DND-41 (cell line): ENCODE measurements around the gene TBC1D22A.

Experiments
- ATAC-seq: fragments of 200-7000 bp; cut with Tn5 transposase; 3 replicates; pipeline ENCODE4 v1.9.1; 2021; ENCODE audit warnings: low read depth; ENCODE audit not compliant: insufficient read depth
- DNase-seq: peaks from one replicate; pipeline ENCODE4 v3.0.0-alpha.2; 2020
- H2AFZ ChIP-seq: 2 replicates; pipeline ENCODE4 v1.6.0; 2012; ENCODE audit warnings: low read depth, low read length
- H3K27ac ChIP-seq: 2 replicates; pipeline ENCODE4 v1.5.1; 2012; ENCODE audit warnings: low read length, inconsistent platforms
- H3K27me3 ChIP-seq: fragments of 200-600 bp; sonication (generic); 2 replicates; pipeline ENCODE4 v1.6.0; 2012; ENCODE audit warnings: low read length, mild to moderate bottlenecking, inconsistent platforms; ENCODE audit not compliant: insufficient read depth, poor library complexity
- H3K36me3 ChIP-seq: 2 replicates; pipeline ENCODE4 v1.5.1; 2012; ENCODE audit warnings: low read length, inconsistent platforms; ENCODE audit not compliant: insufficient read depth
- H3K4me1 ChIP-seq: 2 replicates; pipeline ENCODE4 v1.5.1; 2012; ENCODE audit warnings: mild to moderate bottlenecking, low read length; ENCODE audit not compliant: insufficient read depth
- H3K4me2 ChIP-seq: 2 replicates; pipeline ENCODE4 v1.6.0; 2012; ENCODE audit warnings: mild to moderate bottlenecking, moderate library complexity, low read length, inconsistent platforms; ENCODE audit not compliant: insufficient read depth
- H3K4me3 ChIP-seq, 2 experiments: fragments of 200-600 bp in 1 of 2; shearing (Covaris generic) in 1 of 2; 2 replicates each; pipeline ENCODE4 v1.5.1; 2012 to 2016; ENCODE audit warnings: inconsistent platforms in 2 of 2, low read length in 2 of 2, mild to moderate bottlenecking in 2 of 2, low read depth in 1 of 2, moderate library complexity in 1 of 2
- H3K79me2 ChIP-seq: 2 replicates; pipeline ENCODE4 v1.6.0; 2012; ENCODE audit warnings: low read length, inconsistent platforms; ENCODE audit not compliant: insufficient read depth
- H3K9ac ChIP-seq: 2 replicates; pipeline ENCODE4 v1.6.0; 2012; ENCODE audit warnings: low read depth, mild to moderate bottlenecking, inconsistent platforms, low read length, moderate library complexity
- H3K9me3 ChIP-seq: 2 replicates; pipeline ENCODE4 v1.5.1; 2012; ENCODE audit warnings: low read length, moderate library complexity, mild to moderate bottlenecking, inconsistent platforms; ENCODE audit not compliant: insufficient read depth, severe bottlenecking
- H4K20me1 ChIP-seq: 2 replicates; pipeline ENCODE4 v1.6.0; 2012; ENCODE audit warnings: low read length; ENCODE audit not compliant: insufficient read depth
- EZH2 ChIP-seq: IDR thresholded peaks from 3 replicates; pipeline ENCODE4 v1.6.1; 2012; ENCODE audit warnings: borderline replicate concordance, low read depth, mild to moderate bottlenecking, moderate library complexity, low read length, inconsistent platforms; ENCODE audit not compliant: severe bottlenecking
- TF ChIP-seq, protein P1 (sequence below): IDR thresholded peaks from 2 replicates; pipeline ENCODE4 v1.5.1; 2012; ENCODE audit warnings: borderline replicate concordance, low read length, moderate library complexity, mild to moderate bottlenecking; ENCODE audit not compliant: poor library complexity, severe bottlenecking; ENCODE audit errors: extremely low read depth

Gene TBC1D22A

DNA sequence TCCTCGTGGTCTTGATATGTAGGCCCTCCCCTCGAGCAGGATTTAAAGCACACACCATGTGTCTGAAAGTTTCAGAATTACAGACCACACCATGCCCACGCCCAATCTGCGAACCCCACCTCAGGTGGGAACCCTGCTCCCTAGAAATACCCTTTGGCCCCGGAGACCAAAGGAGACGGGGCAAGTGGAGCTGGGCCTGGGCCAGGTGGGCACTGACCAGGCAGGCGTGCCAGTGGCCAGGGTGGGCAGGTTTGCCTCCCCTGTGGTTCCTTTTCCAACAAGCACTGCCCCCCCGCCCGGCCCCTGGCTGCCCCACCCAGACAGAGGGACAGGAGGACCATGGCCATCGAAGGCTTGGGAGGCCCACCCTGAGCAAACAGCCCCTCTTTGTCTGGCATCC, 400.4 kb downstream of the TBC1D22A start:
- H3K4me1 ChIP-seq: peaks cover 9% of the 10 kb centered on the region; the same call in 1 of the 2 replicates
- no peak for DNase-seq
- H3K27ac ChIP-seq: no peak overlapping the region
- TF ChIP-seq, protein P1, sequence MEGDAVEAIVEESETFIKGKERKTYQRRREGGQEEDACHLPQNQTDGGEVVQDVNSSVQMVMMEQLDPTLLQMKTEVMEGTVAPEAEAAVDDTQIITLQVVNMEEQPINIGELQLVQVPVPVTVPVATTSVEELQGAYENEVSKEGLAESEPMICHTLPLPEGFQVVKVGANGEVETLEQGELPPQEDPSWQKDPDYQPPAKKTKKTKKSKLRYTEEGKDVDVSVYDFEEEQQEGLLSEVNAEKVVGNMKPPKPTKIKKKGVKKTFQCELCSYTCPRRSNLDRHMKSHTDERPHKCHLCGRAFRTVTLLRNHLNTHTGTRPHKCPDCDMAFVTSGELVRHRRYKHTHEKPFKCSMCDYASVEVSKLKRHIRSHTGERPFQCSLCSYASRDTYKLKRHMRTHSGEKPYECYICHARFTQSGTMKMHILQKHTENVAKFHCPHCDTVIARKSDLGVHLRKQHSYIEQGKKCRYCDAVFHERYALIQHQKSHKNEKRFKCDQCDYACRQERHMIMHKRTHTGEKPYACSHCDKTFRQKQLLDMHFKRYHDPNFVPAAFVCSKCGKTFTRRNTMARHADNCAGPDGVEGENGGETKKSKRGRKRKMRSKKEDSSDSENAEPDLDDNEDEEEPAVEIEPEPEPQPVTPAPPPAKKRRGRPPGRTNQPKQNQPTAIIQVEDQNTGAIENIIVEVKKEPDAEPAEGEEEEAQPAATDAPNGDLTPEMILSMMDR: no peak
- no peak for TF ChIP-seq EZH2
- no peak for ATAC-seq
- no peak overlapping the region for H3K9ac ChIP-seq
- peaks cover 4% of the 10 kb centered on the region for H3K9me3 ChIP-seq
- H3K4me3 ChIP-seq: no peak overlapping the region
- no peaks in the 10 kb centered on the region for H3K79me2 ChIP-seq
- no peak overlapping the region for H2AFZ ChIP-seq
- peaks cover 28% of the 10 kb centered on the region for H3K36me3 ChIP-seq
- no peak overlapping the region for H3K4me2 ChIP-seq
- H4K20me1 ChIP-seq: peaks cover 13% of the 10 kb centered on the region; the same call in 1 of the 2 replicates
- no peaks in the 10 kb centered on the region for H3K27me3 ChIP-seq

- peaks cover 4% of the 10 kb centered on the region for H3K9me3 ChIP-seq
- TF ChIP-seq, protein P1: no peak
- TF ChIP-seq EZH2: no peak
- H4K20me1 ChIP-seq: peaks cover 13% of the 10 kb centered on the region; the same call in 1 of the 2 replicates
- no peak overlapping the region for H3K4me2 ChIP-seq
- H3K36me3 ChIP-seq: peaks cover 25% of the 10 kb centered on the region
- ATAC-seq: no peak
- H3K9ac ChIP-seq: no peak overlapping the region
- H3K79me2 ChIP-seq: no peaks in the 10 kb centered on the region
- no peaks in the 10 kb centered on the region for H3K27me3 ChIP-seq
- H3K4me1 ChIP-seq: peaks cover 9% of the 10 kb centered on the region; the same call in 1 of the 2 replicates
- H2AFZ ChIP-seq: no peak overlapping the region
- no peak overlapping the region for H3K27ac ChIP-seq
- no peak for DNase-seq
- H3K4me3 ChIP-seq: no peak overlapping the region
Measured at GRCh38 chr22:47163481-47163855, 401.0 kb downstream of the TBC1D22A start.

- ATAC-seq: no peak
- peaks cover 8% of the 10 kb centered on the region; the same call in 1 of the 2 replicates for H4K20me1 ChIP-seq
- peaks cover 4% of the 10 kb centered on the region for H3K9me3 ChIP-seq
Measured at GRCh38 chr22:47163856-47164513, 401.5 kb downstream of the TBC1D22A start.

More at GRCh38 chr22:47163856-47164513, 401.5 kb downstream of the TBC1D22A start:
- H3K27ac ChIP-seq: no peak overlapping the region
- peaks cover 21% of the 10 kb centered on the region for H3K36me3 ChIP-seq
- no peak for DNase-seq
- H3K4me2 ChIP-seq: no peak overlapping the region
- no peak overlapping the region for H3K4me3 ChIP-seq
- H3K4me1 ChIP-seq: peaks cover 9% of the 10 kb centered on the region; the same call in 1 of the 2 replicates
- H3K79me2 ChIP-seq: no peaks in the 10 kb centered on the region
- H3K27me3 ChIP-seq: no peaks in the 10 kb centered on the region
- TF ChIP-seq EZH2: no peak
- TF ChIP-seq, protein P1: no peak
- H3K9ac ChIP-seq: no peak overlapping the region
- no peak overlapping the region for H2AFZ ChIP-seq
